GM21576 (cell line): ENCODE results near the gene KCNK5.

Experiments used
- ATAC-seq: cut with Tn5 transposase; IDR thresholded peaks from one replicate; pipeline ENCODE4 v1.9.1; 2021; ENCODE audit warnings: mild to moderate bottlenecking, moderate library complexity; ENCODE audit not compliant: unreplicated experiment

Gene KCNK5

GRCh38 chr6:39217177-39217864 lies 12.0 kb downstream of the KCNK5 start:
- ATAC-seq: no peak

- no peak for ATAC-seq
These were observed 13.6 kb downstream of the KCNK5 start for GRCh38 chr6:39215640-39216158.

- ATAC-seq: no peak
These were observed 14.2 kb downstream of the KCNK5 start for GRCh38 chr6:39214846-39215639.

GRCh38 chr6:39214120-39214813 lies 15.0 kb downstream of the KCNK5 start:
- ATAC-seq: no peak

GRCh38 chr6:39213195-39213920 lies 15.9 kb downstream of the KCNK5 start:
- ATAC-seq: no peak

- ATAC-seq: no peak
These were observed 18.1 kb downstream of the KCNK5 start for GRCh38 chr6:39211183-39211582.

GRCh38 chr6:39210450-39210849 lies 18.8 kb downstream of the KCNK5 start:
- ATAC-seq: no peak

- no peak for ATAC-seq
These were observed 19.4 kb downstream of the KCNK5 start for GRCh38 chr6:39209911-39210310.

GRCh38 chr6:39209360-39209811 lies 19.9 kb downstream of the KCNK5 start:
- ATAC-seq: no peak

GRCh38 chr6:39208223-39208739 lies 21.0 kb downstream of the KCNK5 start:
- no peak for ATAC-seq

- ATAC-seq: no peak
These were observed 21.7 kb downstream of the KCNK5 start for GRCh38 chr6:39207416-39208222.

- ATAC-seq: no peak
These were observed 23.0 kb downstream of the KCNK5 start for GRCh38 chr6:39206250-39206721.

- ATAC-seq: no peak
These were observed 24.5 kb downstream of the KCNK5 start for GRCh38 chr6:39204646-39205244.

- ATAC-seq: no peak
These were observed 25.1 kb downstream of the KCNK5 start for GRCh38 chr6:39204160-39204495.

GRCh38 chr6:39203436-39204159 lies 25.7 kb downstream of the KCNK5 start:
- no peak for ATAC-seq

GRCh38 chr6:39202166-39202565 lies 27.1 kb downstream of the KCNK5 start:
- ATAC-seq: no peak

GRCh38 chr6:39200498-39201020 lies 28.7 kb downstream of the KCNK5 start:
- ATAC-seq: no peak

GRCh38 chr6:39199976-39200375 lies 29.3 kb downstream of the KCNK5 start:
- no peak for ATAC-seq
